Nephron (organoid): ENCODE results near the gene WIPF3.

ENCODE experiments used
- H3K27ac Mint-ChIP-seq, 3 experiments: 2 replicates each; pipeline ENCODE4 v1.8.0; 2020; ENCODE audit warnings: mixed read lengths in 3 of 3, mild to moderate bottlenecking in 2 of 3, moderate library complexity in 1 of 3
- H3K27me3 Mint-ChIP-seq: 2 replicates; pipeline ENCODE4 v1.8.0; 2021; ENCODE audit warnings: low read depth, mild to moderate bottlenecking, moderate library complexity, mixed read lengths
- H3K36me3 Mint-ChIP-seq: 2 replicates; pipeline ENCODE4 v1.8.0; 2020; ENCODE audit warnings: low read depth, mixed read lengths
- H3K4me1 Mint-ChIP-seq: 2 replicates; pipeline ENCODE4 v1.8.0; 2020; ENCODE audit warnings: mixed read lengths
- H3K4me3 Mint-ChIP-seq, 3 experiments: 2 replicates each; pipeline ENCODE4 v1.8.0; 2020; ENCODE audit warnings: mild to moderate bottlenecking in 3 of 3, mixed read lengths in 3 of 3, moderate library complexity in 2 of 3
- H3K9me3 Mint-ChIP-seq: 2 replicates; pipeline ENCODE4 v1.8.0; 2020; ENCODE audit warnings: mixed read lengths
- TF ChIP-seq, protein P1 (sequence below), 3 experiments: fragments of 200-600 bp; sonication (generic); IDR thresholded peaks; one replicate each; pipeline ENCODE4 v1.5.0; 2021; ENCODE audit warnings: antibody characterized with exemption in 3 of 3; ENCODE audit not compliant: unreplicated experiment in 3 of 3

WIPF3 gene

DNA sequence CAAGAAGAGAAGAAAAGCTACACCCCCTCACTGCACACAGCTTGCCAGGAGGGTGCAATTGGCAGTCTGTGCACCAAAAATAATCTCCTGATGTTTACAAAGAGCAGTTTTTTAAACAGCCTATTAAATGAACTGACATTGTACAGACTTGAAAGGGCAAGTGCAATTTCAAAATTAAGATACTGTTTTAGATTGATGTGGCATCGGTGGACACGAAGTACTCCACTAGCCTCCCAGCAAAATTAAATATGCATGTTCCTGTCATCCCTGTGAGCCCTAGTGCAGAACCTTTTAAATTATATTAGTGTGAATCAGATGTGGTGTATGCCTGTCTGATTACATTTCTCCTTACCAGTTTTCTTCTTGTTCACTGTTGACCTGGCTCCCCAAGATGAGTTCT is 87.9 kb downstream of the WIPF3 start:
- no peak overlapping the region for H3K27ac Mint-ChIP-seq
- peaks cover 28% of the 10 kb centered on the region for H3K36me3 Mint-ChIP-seq
- peaks cover 8% of the 10 kb centered on the region for H3K27me3 Mint-ChIP-seq
- peaks cover 20% of the 10 kb centered on the region for H3K9me3 Mint-ChIP-seq
- TF ChIP-seq, protein P1, sequence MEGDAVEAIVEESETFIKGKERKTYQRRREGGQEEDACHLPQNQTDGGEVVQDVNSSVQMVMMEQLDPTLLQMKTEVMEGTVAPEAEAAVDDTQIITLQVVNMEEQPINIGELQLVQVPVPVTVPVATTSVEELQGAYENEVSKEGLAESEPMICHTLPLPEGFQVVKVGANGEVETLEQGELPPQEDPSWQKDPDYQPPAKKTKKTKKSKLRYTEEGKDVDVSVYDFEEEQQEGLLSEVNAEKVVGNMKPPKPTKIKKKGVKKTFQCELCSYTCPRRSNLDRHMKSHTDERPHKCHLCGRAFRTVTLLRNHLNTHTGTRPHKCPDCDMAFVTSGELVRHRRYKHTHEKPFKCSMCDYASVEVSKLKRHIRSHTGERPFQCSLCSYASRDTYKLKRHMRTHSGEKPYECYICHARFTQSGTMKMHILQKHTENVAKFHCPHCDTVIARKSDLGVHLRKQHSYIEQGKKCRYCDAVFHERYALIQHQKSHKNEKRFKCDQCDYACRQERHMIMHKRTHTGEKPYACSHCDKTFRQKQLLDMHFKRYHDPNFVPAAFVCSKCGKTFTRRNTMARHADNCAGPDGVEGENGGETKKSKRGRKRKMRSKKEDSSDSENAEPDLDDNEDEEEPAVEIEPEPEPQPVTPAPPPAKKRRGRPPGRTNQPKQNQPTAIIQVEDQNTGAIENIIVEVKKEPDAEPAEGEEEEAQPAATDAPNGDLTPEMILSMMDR (IDR thresholded peaks at IDR 0.05; ENCODE audit: unreplicated experiment in 3 of 3) = no peak
- no peaks in the 10 kb centered on the region for H3K4me1 Mint-ChIP-seq
- no peak overlapping the region for H3K4me3 Mint-ChIP-seq

DNA sequence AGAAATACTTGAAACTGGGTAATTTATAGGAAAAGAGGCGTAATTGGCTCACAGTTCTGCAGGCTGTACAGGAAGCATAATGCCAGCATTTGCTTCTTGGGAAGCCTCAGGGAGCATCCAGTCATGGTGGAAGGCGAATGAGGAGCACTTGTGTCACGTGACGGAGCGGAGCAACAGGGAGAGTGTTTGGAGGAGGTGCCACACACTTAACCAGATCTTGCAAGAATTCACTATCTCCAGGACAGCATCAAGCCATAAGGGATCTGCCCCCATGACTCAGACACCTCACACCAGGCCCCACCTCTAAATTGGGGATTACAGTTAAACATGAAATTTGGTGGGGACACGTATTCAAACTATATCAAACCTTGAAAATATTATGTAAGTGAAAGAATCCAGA is 89.3 kb downstream of the WIPF3 start:
- peaks cover 20% of the 10 kb centered on the region for H3K9me3 Mint-ChIP-seq
- peaks cover 8% of the 10 kb centered on the region for H3K27me3 Mint-ChIP-seq
- no peaks in the 10 kb centered on the region for H3K4me1 Mint-ChIP-seq
- H3K36me3 Mint-ChIP-seq = peaks cover 30% of the 10 kb centered on the region
- H3K27ac Mint-ChIP-seq = no peak overlapping the region
- H3K4me3 Mint-ChIP-seq = no peak overlapping the region
- TF ChIP-seq, protein P1 (IDR thresholded peaks at IDR 0.05; ENCODE audit: unreplicated experiment in 3 of 3) = no peak

DNA sequence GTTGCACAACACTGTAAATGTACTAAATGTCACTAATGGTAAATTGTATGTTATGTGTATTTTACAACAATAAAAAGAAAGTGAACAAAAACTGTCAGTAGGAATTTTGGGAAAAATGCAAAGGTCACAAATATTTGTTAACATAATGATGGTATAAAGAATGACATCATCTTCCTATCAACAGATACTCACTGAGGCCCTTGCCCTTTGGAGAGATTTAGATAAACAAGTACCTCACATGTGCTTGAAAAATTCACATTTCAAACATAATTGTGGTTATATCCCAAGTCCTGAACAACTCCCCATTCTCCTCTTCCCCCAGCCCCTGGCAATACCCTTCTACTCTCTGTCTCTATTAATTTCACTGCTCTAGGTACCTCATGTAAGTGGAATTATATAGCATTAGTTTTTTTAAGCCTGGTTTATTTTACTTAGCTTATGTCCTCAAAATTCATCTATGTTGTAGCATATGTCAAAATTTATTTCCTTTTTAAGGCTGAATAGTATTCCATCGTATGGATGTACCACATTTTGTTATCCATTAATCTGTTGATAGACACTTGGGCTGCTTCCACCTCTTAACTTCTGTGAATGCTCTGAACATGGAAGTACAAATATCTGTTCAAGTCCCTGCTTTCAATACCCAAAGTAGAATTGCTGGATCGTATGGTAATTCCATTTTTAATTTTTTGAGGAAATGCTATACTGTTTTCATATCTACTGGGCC is 90.5 kb downstream of the WIPF3 start:
- peaks cover 20% of the 10 kb centered on the region for H3K9me3 Mint-ChIP-seq
- TF ChIP-seq, protein P1 (IDR thresholded peaks at IDR 0.05; ENCODE audit: unreplicated experiment in 3 of 3) = no peak

DNA sequence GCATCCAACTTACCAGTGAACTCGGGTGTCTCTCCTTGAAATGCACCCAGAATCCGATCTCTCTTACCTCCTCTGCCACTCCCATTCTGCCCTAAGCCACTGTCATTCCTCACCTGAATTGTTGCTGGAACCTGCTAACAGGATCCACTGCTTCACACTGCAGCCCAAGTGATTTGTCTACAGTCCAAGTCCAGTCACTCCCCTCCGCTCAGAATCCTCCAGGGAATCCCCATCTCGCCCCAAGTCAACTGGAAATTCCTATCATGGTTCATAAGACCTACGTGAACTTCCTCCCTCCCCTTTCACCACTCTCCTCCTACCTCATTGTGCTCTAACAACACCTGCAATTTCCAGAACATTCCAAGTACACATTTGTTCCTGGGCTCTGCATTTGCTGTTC is 92.0 kb downstream of the WIPF3 start:
- no peaks in the 10 kb centered on the region for H3K4me1 Mint-ChIP-seq
- peaks cover 31% of the 10 kb centered on the region for H3K36me3 Mint-ChIP-seq
- no peak overlapping the region for H3K4me3 Mint-ChIP-seq
- H3K27ac Mint-ChIP-seq = no peak overlapping the region
- H3K9me3 Mint-ChIP-seq = peaks cover 21% of the 10 kb centered on the region
- H3K27me3 Mint-ChIP-seq = peaks cover 8% of the 10 kb centered on the region
- TF ChIP-seq, protein P1 (IDR thresholded peaks at IDR 0.05; ENCODE audit: unreplicated experiment in 3 of 3) = no peak

More for the DNA sequence above, 90.5 kb downstream of the WIPF3 start:
- H3K27me3 Mint-ChIP-seq = peaks cover 8% of the 10 kb centered on the region
- H3K4me1 Mint-ChIP-seq = no peaks in the 10 kb centered on the region
- H3K4me3 Mint-ChIP-seq = no peak overlapping the region
- H3K27ac Mint-ChIP-seq = no peak overlapping the region
- peaks cover 30% of the 10 kb centered on the region for H3K36me3 Mint-ChIP-seq

DNA sequence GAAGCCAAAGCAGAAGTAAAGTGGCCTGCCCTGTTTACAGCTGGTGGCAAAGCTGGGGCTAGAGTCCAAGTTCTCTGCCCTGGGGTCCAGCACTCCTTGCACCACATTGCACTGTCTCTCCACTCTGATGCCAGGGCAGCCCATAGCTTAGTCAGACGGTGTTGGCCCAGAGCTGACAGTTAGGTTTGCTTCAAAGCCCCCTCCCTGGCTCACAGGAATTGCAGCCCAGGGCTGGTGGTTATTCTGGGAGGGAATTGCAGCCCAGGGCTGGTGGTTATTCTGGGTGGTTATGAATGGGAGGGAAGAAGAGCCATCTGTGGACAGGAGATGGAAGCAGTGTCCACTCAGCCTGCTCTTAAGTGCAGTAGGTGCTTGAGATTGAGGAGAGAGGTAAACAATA is 94.4 kb downstream of the WIPF3 start:
- H3K9me3 Mint-ChIP-seq = peaks cover 32% of the 10 kb centered on the region
- H3K27ac Mint-ChIP-seq = no peak overlapping the region
- H3K27me3 Mint-ChIP-seq = peaks cover 7% of the 10 kb centered on the region
- no peaks in the 10 kb centered on the region for H3K4me1 Mint-ChIP-seq
- peaks cover 49% of the 10 kb centered on the region for H3K36me3 Mint-ChIP-seq
- TF ChIP-seq, protein P1 (IDR thresholded peaks at IDR 0.05; ENCODE audit: unreplicated experiment in 3 of 3) = no peak
- H3K4me3 Mint-ChIP-seq = no peak overlapping the region
